Measurements from ENCODE around the gene ENKUR.

The ENKUR gene

DNA sequence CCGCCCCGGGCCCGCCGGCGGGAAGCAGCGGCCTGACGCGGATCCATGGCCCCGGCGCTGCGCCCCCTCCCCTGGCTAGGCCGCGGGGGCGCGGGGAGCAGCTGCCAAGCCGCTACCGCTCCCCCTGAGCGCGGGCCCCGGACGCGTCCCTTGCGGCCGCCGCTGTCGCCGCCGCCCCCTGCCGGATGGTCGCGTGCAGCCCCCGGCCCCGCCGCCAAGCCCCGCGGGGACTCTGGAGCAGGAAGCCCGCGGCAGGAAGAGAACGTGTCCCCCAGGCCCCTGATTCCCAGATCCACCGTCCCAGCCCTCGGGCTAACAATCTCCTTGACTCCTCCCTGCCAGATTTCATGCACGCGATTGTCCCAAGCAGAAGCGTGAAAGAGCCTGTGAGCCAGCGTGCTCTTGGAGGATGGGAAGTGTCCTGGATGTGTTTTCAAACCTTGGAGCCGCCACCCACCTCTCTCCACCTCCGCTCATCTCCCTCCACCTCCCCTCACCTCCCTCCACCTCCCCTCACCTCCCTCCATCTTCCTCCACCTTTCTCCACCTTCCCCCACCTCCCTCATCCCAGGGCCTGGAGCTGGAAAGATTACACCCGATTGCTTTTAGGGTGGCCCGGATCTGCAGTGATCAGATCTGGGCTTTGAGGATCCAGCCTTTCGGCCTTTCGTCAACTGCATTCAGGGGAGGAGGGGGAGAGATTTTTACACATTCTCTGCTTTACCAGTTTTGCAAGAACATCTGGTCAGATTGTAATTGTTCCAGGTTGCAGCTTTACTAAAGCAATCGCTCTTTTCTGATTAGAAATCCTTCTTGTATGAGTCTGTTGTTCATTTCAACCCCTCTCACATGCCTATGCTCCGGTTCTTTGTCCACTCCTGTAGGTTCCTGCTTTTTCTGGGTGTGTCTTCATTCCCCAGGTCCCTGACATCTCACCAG is 63.0 kb downstream of the ENKUR start:
- Mint-ChIP-seq H3K4me1 (peaks cover 51% of the 10 kb centered on the region), H3K27ac (peak overlapping the region; percentile 75), H3K4me3 (peak overlapping the region; percentile 81), H3K9me3 (no peaks in the 10 kb centered on the region), H3K36me3 (ENCODE audit: low read depth) (no peaks in the 10 kb centered on the region), H3K27me3 (ENCODE audit: low read depth, poor library complexity) (peaks cover 8% of the 10 kb centered on the region)
- TF ChIP-seq CTCF (IDR thresholded peaks at IDR 0.05) = no peak
- peak; percentile 76 for DNase-seq

- no peaks in the 10 kb centered on the region for H3K9me3 Mint-ChIP-seq
- peaks cover 53% of the 10 kb centered on the region for H3K4me1 Mint-ChIP-seq
- peak within 1 kb of the TSS; percentile 75 for H3K27ac Mint-ChIP-seq
- TF ChIP-seq CTCF (IDR thresholded peaks at IDR 0.05) = no peak
- H3K36me3 Mint-ChIP-seq (ENCODE audit: low read depth) = no peaks in the 10 kb centered on the region
- peak within 1 kb of the TSS; percentile 81 for H3K4me3 Mint-ChIP-seq
- peaks cover 8% of the 10 kb centered on the region for H3K27me3 Mint-ChIP-seq (ENCODE audit: low read depth, poor library complexity)
- peak; percentile 30 for DNase-seq
Observed at GRCh38 chr10:24952143-24952706, 63.7 kb downstream of the ENKUR start, which contains the start of gene PRTFDC1. Gene PRTFDC1, minus strand, starts transcription at chr10:24952606. Its CDS starts 31 bp downstream, at chr10:24952575.

DNA sequence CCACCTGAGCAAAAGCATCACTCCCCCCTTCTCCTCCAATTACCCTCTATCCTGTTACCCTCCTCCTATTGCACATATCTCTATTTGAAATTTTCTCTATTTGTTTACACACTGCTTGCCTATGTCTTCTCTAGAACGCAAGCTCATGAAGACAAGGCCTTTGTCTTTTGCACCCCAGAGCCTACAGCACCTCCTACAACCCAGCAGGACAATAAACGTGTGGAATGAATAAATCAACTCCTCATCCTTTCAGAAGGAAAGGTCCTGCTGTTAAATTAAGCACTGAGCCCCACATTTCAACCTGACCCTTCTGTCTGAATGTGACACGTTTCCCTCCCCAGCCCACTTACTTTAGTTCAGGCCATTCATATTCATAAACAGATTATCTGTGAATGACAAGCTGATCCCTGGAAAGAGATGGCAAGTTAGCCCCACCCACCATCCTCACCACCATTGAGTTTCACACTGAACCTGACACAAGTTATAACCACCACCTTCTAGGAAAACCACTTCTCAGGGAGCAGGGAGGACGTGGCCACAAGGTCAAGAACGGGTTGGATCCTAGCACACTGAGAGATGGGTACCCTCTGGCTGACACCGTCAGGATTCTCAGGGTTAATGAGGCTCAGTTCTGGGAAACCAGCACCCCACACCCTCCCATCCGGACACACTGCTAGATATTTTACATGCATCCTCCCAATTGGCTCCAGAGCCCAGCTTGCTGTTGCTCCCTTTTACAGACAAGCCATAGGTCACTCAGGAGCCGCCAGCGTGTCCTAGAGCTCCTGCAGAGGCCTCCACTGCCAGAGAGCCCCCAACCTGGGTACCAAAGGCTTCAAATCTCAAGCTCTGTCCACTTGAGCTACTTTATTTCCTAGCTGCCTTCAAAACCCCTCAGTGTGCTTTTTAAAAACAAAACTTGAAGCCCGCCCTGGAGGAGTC is 64.5 kb downstream of the ENKUR start:
- H3K27ac Mint-ChIP-seq = peak overlapping the region; percentile 31
- peak; percentile 40 for DNase-seq
- H3K4me1 Mint-ChIP-seq = peaks cover 53% of the 10 kb centered on the region
- H3K27me3 Mint-ChIP-seq (ENCODE audit: low read depth, poor library complexity) = peaks cover 8% of the 10 kb centered on the region
- no peaks in the 10 kb centered on the region for H3K9me3 Mint-ChIP-seq
- TF ChIP-seq CTCF (IDR thresholded peaks at IDR 0.05) = no peak
- H3K4me3 Mint-ChIP-seq = peak overlapping the region; percentile 68
- H3K36me3 Mint-ChIP-seq (ENCODE audit: low read depth) = no peaks in the 10 kb centered on the region

GRCh38 chr10:24950439-24950838 is 65.5 kb downstream of the ENKUR start:
- peak; percentile 32 for DNase-seq
- Mint-ChIP-seq H3K4me1 (peaks cover 53% of the 10 kb centered on the region), H3K4me3 (peak overlapping the region; percentile 68), H3K9me3 (no peaks in the 10 kb centered on the region), H3K27ac (no peak overlapping the region), H3K27me3 (ENCODE audit: low read depth, poor library complexity) (peaks cover 8% of the 10 kb centered on the region), H3K36me3 (ENCODE audit: low read depth) (no peaks in the 10 kb centered on the region)
- TF ChIP-seq CTCF (IDR thresholded peaks at IDR 0.05) = no peak

DNA sequence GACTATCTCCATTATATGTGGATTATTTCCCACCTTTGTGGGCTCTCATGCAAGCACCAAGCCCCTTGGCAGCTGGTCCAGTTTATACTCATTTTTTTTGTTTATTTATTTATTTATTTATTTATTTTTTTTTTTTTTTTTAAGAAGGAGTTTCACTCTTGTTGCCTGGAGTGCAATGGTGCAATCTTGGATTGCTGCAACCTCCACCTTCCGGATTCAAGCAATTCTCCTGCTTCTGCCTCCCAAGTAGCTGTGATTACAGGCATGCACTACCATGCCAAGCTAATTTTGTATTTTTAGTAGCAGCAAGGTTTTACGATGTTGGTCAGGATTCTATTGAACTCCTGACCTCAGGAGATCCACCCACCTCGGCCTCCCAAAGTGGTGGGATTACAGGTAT is 66.3 kb downstream of the ENKUR start:
- H3K36me3 Mint-ChIP-seq (ENCODE audit: low read depth) = no peaks in the 10 kb centered on the region
- no peak for DNase-seq
- no peak overlapping the region for H3K27ac Mint-ChIP-seq
- H3K4me1 Mint-ChIP-seq = peaks cover 49% of the 10 kb centered on the region
- peaks cover 10% of the 10 kb centered on the region for H3K27me3 Mint-ChIP-seq (ENCODE audit: low read depth, poor library complexity)
- H3K9me3 Mint-ChIP-seq = no peaks in the 10 kb centered on the region
- no peak overlapping the region for H3K4me3 Mint-ChIP-seq
- TF ChIP-seq CTCF (IDR thresholded peaks at IDR 0.05) = no peak
